ENCODE data around the gene THADA.

The THADA gene

GRCh38 chr2:43384143-43384542 is 211.7 kb downstream of the THADA start:
- DNase-seq = no peak

- no peak for DNase-seq
Observed at GRCh38 chr2:43383533-43383932, 212.3 kb downstream of the THADA start.

- no peak for DNase-seq
Observed at GRCh38 chr2:43379494-43379893, 216.3 kb downstream of the THADA start.

GRCh38 chr2:43377327-43377726 is 218.5 kb downstream of the THADA start:
- no peak for DNase-seq

GRCh38 chr2:43376523-43377198 is 219.2 kb downstream of the THADA start:
- DNase-seq = no peak

- no peak for DNase-seq
Observed at GRCh38 chr2:43375746-43376522, 219.9 kb downstream of the THADA start.

- no peak for DNase-seq
Observed at GRCh38 chr2:43372416-43373081, 223.3 kb downstream of the THADA start.

GRCh38 chr2:43370705-43371104 is 225.1 kb downstream of the THADA start:
- no peak for DNase-seq

- DNase-seq = peak; percentile 24
Observed at GRCh38 chr2:43370146-43370545, 225.7 kb downstream of the THADA start.

- DNase-seq = no peak
Observed at GRCh38 chr2:43368483-43369385, 227.1 kb downstream of the THADA start.

- DNase-seq = no peak
Observed at GRCh38 chr2:43367012-43367782, 228.6 kb downstream of the THADA start.

- no peak for DNase-seq
Observed at GRCh38 chr2:43363120-43363519, 232.7 kb downstream of the THADA start.

GRCh38 chr2:43361286-43361685 is 234.6 kb downstream of the THADA start:
- DNase-seq = no peak

- no peak for DNase-seq
Observed at GRCh38 chr2:43360137-43360536, 235.7 kb downstream of the THADA start.

GRCh38 chr2:43358410-43359201 is 237.2 kb downstream of the THADA start:
- DNase-seq = no peak

GRCh38 chr2:43356774-43357173 is 239.1 kb downstream of the THADA start:
- no peak for DNase-seq

- no peak for DNase-seq
Observed at GRCh38 chr2:43355399-43355798, 240.4 kb downstream of the THADA start.

GRCh38 chr2:43349904-43350303 is 245.9 kb downstream of the THADA start:
- peak; percentile 57 for DNase-seq

- peak; percentile 64 for DNase-seq
Observed at GRCh38 chr2:43348908-43349661, 246.8 kb downstream of the THADA start.

- DNase-seq = no peak
Observed at GRCh38 chr2:43347746-43348145, 248.1 kb downstream of the THADA start.
